Uterus (tissue), 4 donors: Measurements from ENCODE around the gene PPP1R9A. TPM values are rescaled to one million over a fixed set of nuclear protein-coding genes. Genes with fewer than 3 reads are reported as not detected.

ENCODE experiments used
- DNase-seq, 2 donors: peaks; one replicate each; pipeline ENCODE4 v3.0.0-alpha.2; 2019 to 2020
- H3K27ac ChIP-seq, 2 donors: fragments of 200-600 bp; sonication (generic); 1 replicate in 1 of 2; 2 replicates in 1 of 2; pipeline ENCODE4 v1.5.1; 2016 to 2018
- H3K27me3 ChIP-seq, 2 donors: fragments of 200-600 bp; sonication (generic); one replicate each; pipeline ENCODE4 v1.5.1; 2018 to 2019; ENCODE audit warnings: control low read depth in 1 of 2
- H3K36me3 ChIP-seq, 2 donors: fragments of 200-600 bp; sonication (generic); one replicate each; pipeline ENCODE4 v1.5.1; 2019; ENCODE audit warnings: control low read depth in 1 of 2
- H3K4me1 ChIP-seq, 2 donors: fragments of 200-600 bp; sonication (generic); one replicate each; pipeline ENCODE4 v1.5.1; 2018 to 2019; ENCODE audit warnings: control low read depth in 1 of 2
- H3K4me3 ChIP-seq, 2 donors: fragments of 200-600 bp; sonication (generic); 1 replicate in 1 of 2; 2 replicates in 1 of 2; pipeline ENCODE4 v1.5.1; 2018 to 2019; ENCODE audit warnings: mild to moderate bottlenecking in 1 of 2
- H3K9me3 ChIP-seq, 2 donors: fragments of 200-600 bp; sonication (generic); one replicate each; pipeline ENCODE4 v1.5.1; 2019; ENCODE audit warnings: control low read depth in 1 of 2
- CTCF ChIP-seq, 4 experiments: fragments of 200-600 bp in 2 of 4; fragments of 450-650 bp in 2 of 4; sonication (generic) in 2 of 4; IDR thresholded peaks; one replicate each; pipeline ENCODE4 v1.5.1; 2016 to 2019; ENCODE audit warnings: antibody characterized with exemption in 4 of 4, mild to moderate bottlenecking in 2 of 4, moderate library complexity in 1 of 4
- POLR2A ChIP-seq, 2 donors: fragments of 450-650 bp; IDR thresholded peaks; one replicate each; pipeline ENCODE4 v1.6.1; 2016; ENCODE audit warnings: antibody characterized with exemption in 2 of 2, mild to moderate bottlenecking in 1 of 2, moderate library complexity in 1 of 2
- intact Hi-C: fragments of 100-400 bp; cut with DNase I; formaldehyde crosslinking; loops from one replicate; pipeline ENCODE4 v1.15.1; 2023; ENCODE audit warnings: low total_unique reads
- total RNA-seq, 4 donors: library from RNA; depleted of rRNA in 3 of 4; stranded (reverse); fragments of >200 nt in 3 of 4; gene quantifications; one replicate each; pipeline versions ENCODE4 v1.1.0 to v1.2.4, GENCODE V29; 2014 to 2023
- donor health status: DM: yes; HTN: yes; CAD: no.

The PPP1R9A gene
- total RNA-seq, 4 donors from 2014 or later: 5.3 to 39.6 (median 15.0) TPM

GRCh38 chr7:95132500-95132899 lies 225.1 kb downstream of the PPP1R9A start:
- H3K4me1 ChIP-seq: no peaks in the 10 kb centered on the region
- TF ChIP-seq CTCF (IDR thresholded peaks at IDR 0.05) (no peak), POLR2A (IDR thresholded peaks at IDR 0.05) (no peak)

GRCh38 chr7:95139922-95140321 lies 232.5 kb downstream of the PPP1R9A start:
- intact Hi-C loops: no loop called here
- Histone ChIP-seq H3K4me3 (no peak overlapping the region), H3K36me3 (no peaks in the 10 kb centered on the region), H3K27ac (no peak overlapping the region), H3K9me3 (no peaks in the 10 kb centered on the region), H3K27me3 (no peaks in the 10 kb centered on the region), H3K4me1 (no peaks in the 10 kb centered on the region)
- DNase-seq: no peak
- TF ChIP-seq CTCF (IDR thresholded peaks at IDR 0.05): no peak
- no peak for TF ChIP-seq POLR2A (IDR thresholded peaks at IDR 0.05)

More at GRCh38 chr7:95132500-95132899, 225.1 kb downstream of the PPP1R9A start:
- no peak overlapping the region for H3K27ac ChIP-seq
- H3K9me3 ChIP-seq: no peaks in the 10 kb centered on the region
- H3K27me3 ChIP-seq: no peaks in the 10 kb centered on the region
- intact Hi-C loops: no loop called here
- no peaks in the 10 kb centered on the region for H3K36me3 ChIP-seq
- no peak for DNase-seq
- H3K4me3 ChIP-seq: no peak overlapping the region

GRCh38 chr7:95141755-95142154 lies 234.4 kb downstream of the PPP1R9A start:
- Histone ChIP-seq H3K36me3 (no peaks in the 10 kb centered on the region), H3K9me3 (no peaks in the 10 kb centered on the region), H3K27ac (no peak overlapping the region), H3K27me3 (no peaks in the 10 kb centered on the region), H3K4me1 (no peaks in the 10 kb centered on the region), H3K4me3 (no peak overlapping the region)
- intact Hi-C loops: no loop called here
- no peak for DNase-seq
- TF ChIP-seq CTCF (IDR thresholded peaks at IDR 0.05) (no peak), POLR2A (IDR thresholded peaks at IDR 0.05) (no peak)

- Histone ChIP-seq H3K4me1 (no peaks in the 10 kb centered on the region), H3K27me3 (no peaks in the 10 kb centered on the region), H3K27ac (no peak overlapping the region), H3K36me3 (no peaks in the 10 kb centered on the region), H3K9me3 (no peaks in the 10 kb centered on the region), H3K4me3 (no peak overlapping the region)
- intact Hi-C loops: no loop called here
- TF ChIP-seq POLR2A (IDR thresholded peaks at IDR 0.05) (no peak), CTCF (IDR thresholded peaks at IDR 0.05) (no peak)
- DNase-seq: no peak
Observed at GRCh38 chr7:95144256-95144655, 236.9 kb downstream of the PPP1R9A start.

- Histone ChIP-seq H3K36me3 (no peaks in the 10 kb centered on the region), H3K27me3 (no peaks in the 10 kb centered on the region), H3K27ac (no peak overlapping the region), H3K4me1 (no peaks in the 10 kb centered on the region), H3K4me3 (no peak overlapping the region), H3K9me3 (no peaks in the 10 kb centered on the region)
- intact Hi-C loops: no loop called here
- DNase-seq: no peak
- TF ChIP-seq POLR2A (IDR thresholded peaks at IDR 0.05) (no peak), CTCF (IDR thresholded peaks at IDR 0.05) (no peak)
Observed at GRCh38 chr7:95155965-95156364, 248.6 kb downstream of the PPP1R9A start.
